DND-41 (cell line): ENCODE results near the gene BLCAP.

ENCODE experiments used
- ATAC-seq: fragments of 200-7000 bp; cut with Tn5 transposase; 3 replicates; pipeline ENCODE4 v1.9.1; 2021; ENCODE audit warnings: low read depth; ENCODE audit not compliant: insufficient read depth
- DNase-seq: peaks from one replicate; pipeline ENCODE4 v3.0.0-alpha.2; 2020
- H2AFZ ChIP-seq: 2 replicates; pipeline ENCODE4 v1.6.0; 2012; ENCODE audit warnings: low read depth, low read length
- H3K27ac ChIP-seq: 2 replicates; pipeline ENCODE4 v1.5.1; 2012; ENCODE audit warnings: low read length, inconsistent platforms
- H3K27me3 ChIP-seq: fragments of 200-600 bp; sonication (generic); 2 replicates; pipeline ENCODE4 v1.6.0; 2012; ENCODE audit warnings: low read length, mild to moderate bottlenecking, inconsistent platforms; ENCODE audit not compliant: insufficient read depth, poor library complexity
- H3K36me3 ChIP-seq: 2 replicates; pipeline ENCODE4 v1.5.1; 2012; ENCODE audit warnings: low read length, inconsistent platforms; ENCODE audit not compliant: insufficient read depth
- H3K4me1 ChIP-seq: 2 replicates; pipeline ENCODE4 v1.5.1; 2012; ENCODE audit warnings: mild to moderate bottlenecking, low read length; ENCODE audit not compliant: insufficient read depth
- H3K4me2 ChIP-seq: 2 replicates; pipeline ENCODE4 v1.6.0; 2012; ENCODE audit warnings: mild to moderate bottlenecking, moderate library complexity, low read length, inconsistent platforms; ENCODE audit not compliant: insufficient read depth
- H3K4me3 ChIP-seq, 2 experiments: fragments of 200-600 bp in 1 of 2; shearing (Covaris generic) in 1 of 2; 2 replicates each; pipeline ENCODE4 v1.5.1; 2012 to 2016; ENCODE audit warnings: inconsistent platforms in 2 of 2, low read length in 2 of 2, mild to moderate bottlenecking in 2 of 2, low read depth in 1 of 2, moderate library complexity in 1 of 2
- H3K79me2 ChIP-seq: 2 replicates; pipeline ENCODE4 v1.6.0; 2012; ENCODE audit warnings: low read length, inconsistent platforms; ENCODE audit not compliant: insufficient read depth
- H3K9ac ChIP-seq: 2 replicates; pipeline ENCODE4 v1.6.0; 2012; ENCODE audit warnings: low read depth, mild to moderate bottlenecking, inconsistent platforms, low read length, moderate library complexity
- H3K9me3 ChIP-seq: 2 replicates; pipeline ENCODE4 v1.5.1; 2012; ENCODE audit warnings: low read length, moderate library complexity, mild to moderate bottlenecking, inconsistent platforms; ENCODE audit not compliant: insufficient read depth, severe bottlenecking
- H4K20me1 ChIP-seq: 2 replicates; pipeline ENCODE4 v1.6.0; 2012; ENCODE audit warnings: low read length; ENCODE audit not compliant: insufficient read depth
- CTCF ChIP-seq: IDR thresholded peaks from 2 replicates; pipeline ENCODE4 v1.5.1; 2012; ENCODE audit warnings: borderline replicate concordance, low read length, moderate library complexity, mild to moderate bottlenecking; ENCODE audit not compliant: poor library complexity, severe bottlenecking; ENCODE audit errors: extremely low read depth
- EZH2 ChIP-seq: IDR thresholded peaks from 3 replicates; pipeline ENCODE4 v1.6.1; 2012; ENCODE audit warnings: borderline replicate concordance, low read depth, mild to moderate bottlenecking, moderate library complexity, low read length, inconsistent platforms; ENCODE audit not compliant: severe bottlenecking

BLCAP gene

GRCh38 chr20:37513779-37514359 lies 13.8 kb downstream of the BLCAP start:
- Histone ChIP-seq H3K27me3 (no peaks in the 10 kb centered on the region), H3K4me1 (no peaks in the 10 kb centered on the region), H3K4me3 (no peak overlapping the region), H3K27ac (no peak overlapping the region), H2AFZ (no peak overlapping the region), H3K9me3 (no peaks in the 10 kb centered on the region), H3K79me2 (peaks cover 3% of the 10 kb centered on the region; the same call in 1 of the 2 replicates), H3K4me2 (no peak overlapping the region), H3K9ac (no peak overlapping the region), H4K20me1 (peaks cover 22% of the 10 kb centered on the region; the same call in 1 of the 2 replicates), H3K36me3 (peaks cover 49% of the 10 kb centered on the region)
- ATAC-seq (no peak), DNase-seq (no peak)
- TF ChIP-seq CTCF: no peak
- no peak for TF ChIP-seq EZH2

DNA sequence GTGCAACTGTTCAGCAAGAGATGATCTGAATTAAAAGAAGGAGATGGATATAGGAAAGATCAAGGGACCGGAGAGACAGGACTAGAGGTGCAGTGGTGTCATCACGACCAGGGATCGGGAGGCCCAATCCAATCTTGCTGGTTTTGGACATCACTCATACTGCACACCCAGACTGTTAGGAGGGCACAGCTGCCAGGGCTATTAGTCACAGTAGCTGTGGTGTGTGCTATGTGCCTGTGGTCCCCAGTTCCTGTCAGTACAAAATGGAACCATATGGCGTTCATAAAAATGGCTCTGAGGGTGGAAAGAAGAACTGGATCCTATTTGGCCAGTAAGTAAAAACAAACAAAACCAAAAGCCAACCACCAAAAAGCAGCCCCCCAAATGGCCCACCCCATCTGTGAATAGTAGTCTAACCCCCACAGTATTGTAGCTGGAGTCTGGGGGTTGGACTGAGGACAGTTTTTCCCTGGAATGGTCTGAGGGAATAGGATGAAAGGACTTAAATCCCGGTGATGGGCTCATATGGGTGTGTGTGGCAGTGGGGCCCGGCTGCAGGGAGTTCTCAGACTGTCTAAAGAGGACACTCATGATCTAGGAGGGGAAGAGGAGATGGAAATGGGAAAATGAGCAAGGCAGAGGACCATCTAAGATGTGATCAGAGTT lies 15.9 kb downstream of the BLCAP start:
- H3K9me3 ChIP-seq: no peaks in the 10 kb centered on the region
- no peak for TF ChIP-seq EZH2
- no peak for TF ChIP-seq CTCF
- H3K36me3 ChIP-seq: peaks cover 34% of the 10 kb centered on the region; the same call in 1 of the 2 replicates
- H3K4me3 ChIP-seq: no peak overlapping the region
- no peak overlapping the region for H3K9ac ChIP-seq
- no peak overlapping the region for H3K4me2 ChIP-seq
- DNase-seq (no peak), ATAC-seq (no peak)
- H3K27me3 ChIP-seq: no peaks in the 10 kb centered on the region
- H3K27ac ChIP-seq: no peak overlapping the region
- H3K4me1 ChIP-seq: no peaks in the 10 kb centered on the region
- peaks cover 12% of the 10 kb centered on the region; the same call in 1 of the 2 replicates for H4K20me1 ChIP-seq
- H3K79me2 ChIP-seq: no peaks in the 10 kb centered on the region; the same call in 1 of the 2 replicates
- no peak overlapping the region for H2AFZ ChIP-seq

DNA sequence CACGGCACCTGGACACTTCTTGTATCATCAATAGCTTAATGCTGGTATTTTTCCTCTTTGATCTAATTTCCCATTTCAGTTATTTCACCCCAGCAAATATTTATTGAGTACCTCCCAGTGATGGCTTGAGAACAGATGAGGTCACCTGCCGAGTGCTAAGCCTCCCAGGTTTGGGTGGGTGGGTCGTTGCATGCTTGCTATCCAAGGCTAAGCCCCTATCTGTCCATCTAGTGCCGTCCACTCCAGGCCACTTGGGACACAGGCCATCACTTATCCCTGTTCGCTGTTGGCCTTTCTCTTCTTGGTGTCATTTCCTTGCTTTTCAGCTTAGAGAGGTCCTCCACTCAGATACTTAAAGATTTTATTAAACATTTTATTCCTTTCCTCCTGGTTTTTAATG lies 17.4 kb downstream of the BLCAP start:
- peaks cover 5% of the 10 kb centered on the region; the same call in 1 of the 2 replicates for H4K20me1 ChIP-seq
- ATAC-seq (no peak), DNase-seq (no peak)
- H3K27me3 ChIP-seq: no peaks in the 10 kb centered on the region
- H3K9ac ChIP-seq: no peak overlapping the region
- no peaks in the 10 kb centered on the region; the same call in 1 of the 2 replicates for H3K79me2 ChIP-seq
- H2AFZ ChIP-seq: no peak overlapping the region
- H3K4me3 ChIP-seq: no peak overlapping the region
- no peak overlapping the region for H3K4me2 ChIP-seq
- no peaks in the 10 kb centered on the region for H3K9me3 ChIP-seq
- TF ChIP-seq CTCF: no peak
- no peak for TF ChIP-seq EZH2
- no peaks in the 10 kb centered on the region for H3K4me1 ChIP-seq
- peaks cover 26% of the 10 kb centered on the region; the same call in 1 of the 2 replicates for H3K36me3 ChIP-seq
- no peak overlapping the region for H3K27ac ChIP-seq
